KMS-11 (cell line): ENCODE measurements around the gene ADISSP.

Experiments
- H2AFZ ChIP-seq: fragments of 200-600 bp; sonication (generic); 2 replicates; pipeline ENCODE4 v1.6.1; 2016; ENCODE audit warnings: antibody characterized with exemption, mixed run types, low read depth
- H3K27ac ChIP-seq: fragments of 200-600 bp; sonication (generic); 2 replicates; pipeline ENCODE4 v1.6.1; 2016; ENCODE audit warnings: mild to moderate bottlenecking, mixed run types
- H3K27me3 ChIP-seq: fragments of 200-600 bp; sonication (generic); 2 replicates; pipeline ENCODE4 v1.6.1; 2017; ENCODE audit warnings: mild to moderate bottlenecking, low read depth, mixed run types, moderate library complexity; ENCODE audit not compliant: insufficient read depth
- H3K36me3 ChIP-seq: fragments of 200-600 bp; sonication (generic); 2 replicates; pipeline ENCODE4 v1.6.1; 2017; ENCODE audit warnings: mild to moderate bottlenecking, mixed run types; ENCODE audit not compliant: insufficient read depth
- H3K4me1 ChIP-seq: fragments of 200-600 bp; sonication (generic); 2 replicates; pipeline ENCODE4 v1.6.1; 2016; ENCODE audit warnings: mild to moderate bottlenecking, low read depth, mixed run types; ENCODE audit not compliant: poor library complexity, severe bottlenecking
- H3K4me2 ChIP-seq: fragments of 200-600 bp; sonication (generic); 2 replicates; pipeline ENCODE4 v1.7.0; 2016; ENCODE audit warnings: mild to moderate bottlenecking, mixed run types
- H3K4me3 ChIP-seq: fragments of 200-600 bp; sonication (generic); IDR thresholded peaks from 2 replicates; pipeline ENCODE4 v1.6.1; 2017; ENCODE audit warnings: low read depth, low read length, mixed read lengths; ENCODE audit not compliant: insufficient read depth
- H3K79me2 ChIP-seq: fragments of 200-600 bp; sonication (generic); 2 replicates; pipeline ENCODE4 v1.6.1; 2016; ENCODE audit warnings: low read depth, mixed run types; ENCODE audit not compliant: insufficient read depth
- H3K9ac ChIP-seq: fragments of 200-600 bp; sonication (generic); 2 replicates; pipeline ENCODE4 v1.6.1; 2016; ENCODE audit warnings: mild to moderate bottlenecking, mixed run types
- H4K20me1 ChIP-seq: fragments of 200-600 bp; sonication (generic); 2 replicates; pipeline ENCODE4 v1.6.1; 2016; ENCODE audit warnings: mild to moderate bottlenecking, mixed run types; ENCODE audit not compliant: insufficient read depth
- TF ChIP-seq, protein P1 (sequence below): fragments of 200-600 bp; sonication (generic); conservative IDR thresholded peaks from 2 replicates; pipeline ENCODE4 v1.6.1; 2017; ENCODE audit warnings: low read depth, mild to moderate bottlenecking, antibody characterized with exemption, low read length, moderate library complexity, mixed read lengths

The ADISSP gene

DNA sequence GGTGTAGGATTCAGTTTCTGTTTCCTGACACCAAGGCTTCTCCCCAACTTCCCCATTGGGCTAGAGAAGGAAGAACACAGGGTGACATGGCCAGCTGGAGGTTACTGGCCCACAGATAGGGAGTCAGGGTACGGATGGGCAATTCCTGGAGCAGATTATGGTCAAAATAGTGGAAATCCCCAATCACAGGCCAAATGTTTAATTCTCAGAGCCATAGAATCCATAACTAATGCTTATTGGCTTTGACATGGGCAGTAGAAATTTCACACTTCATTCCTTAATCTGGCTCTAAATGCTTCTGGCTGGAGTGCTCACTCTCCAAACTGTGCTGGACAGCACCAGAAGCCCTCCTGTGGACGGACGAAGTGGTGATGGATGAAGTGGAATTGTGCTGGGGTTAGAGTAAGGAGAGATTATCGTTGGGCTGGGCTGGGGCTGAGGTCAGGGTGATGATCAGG lies 56.0 kb downstream of the ADISSP start:
- Histone ChIP-seq H3K4me1 (no peaks in the 10 kb centered on the region), H3K4me2 (no peak overlapping the region), H2AFZ (no peak overlapping the region), H3K36me3 (no peaks in the 10 kb centered on the region), H3K4me3 (no peak overlapping the region), H3K79me2 (no peaks in the 10 kb centered on the region), H3K9ac (no peak overlapping the region), H4K20me1 (no peaks in the 10 kb centered on the region), H3K27me3 (no peaks in the 10 kb centered on the region), H3K27ac (no peak overlapping the region)
- TF ChIP-seq, protein P1, sequence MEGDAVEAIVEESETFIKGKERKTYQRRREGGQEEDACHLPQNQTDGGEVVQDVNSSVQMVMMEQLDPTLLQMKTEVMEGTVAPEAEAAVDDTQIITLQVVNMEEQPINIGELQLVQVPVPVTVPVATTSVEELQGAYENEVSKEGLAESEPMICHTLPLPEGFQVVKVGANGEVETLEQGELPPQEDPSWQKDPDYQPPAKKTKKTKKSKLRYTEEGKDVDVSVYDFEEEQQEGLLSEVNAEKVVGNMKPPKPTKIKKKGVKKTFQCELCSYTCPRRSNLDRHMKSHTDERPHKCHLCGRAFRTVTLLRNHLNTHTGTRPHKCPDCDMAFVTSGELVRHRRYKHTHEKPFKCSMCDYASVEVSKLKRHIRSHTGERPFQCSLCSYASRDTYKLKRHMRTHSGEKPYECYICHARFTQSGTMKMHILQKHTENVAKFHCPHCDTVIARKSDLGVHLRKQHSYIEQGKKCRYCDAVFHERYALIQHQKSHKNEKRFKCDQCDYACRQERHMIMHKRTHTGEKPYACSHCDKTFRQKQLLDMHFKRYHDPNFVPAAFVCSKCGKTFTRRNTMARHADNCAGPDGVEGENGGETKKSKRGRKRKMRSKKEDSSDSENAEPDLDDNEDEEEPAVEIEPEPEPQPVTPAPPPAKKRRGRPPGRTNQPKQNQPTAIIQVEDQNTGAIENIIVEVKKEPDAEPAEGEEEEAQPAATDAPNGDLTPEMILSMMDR: no peak

DNA sequence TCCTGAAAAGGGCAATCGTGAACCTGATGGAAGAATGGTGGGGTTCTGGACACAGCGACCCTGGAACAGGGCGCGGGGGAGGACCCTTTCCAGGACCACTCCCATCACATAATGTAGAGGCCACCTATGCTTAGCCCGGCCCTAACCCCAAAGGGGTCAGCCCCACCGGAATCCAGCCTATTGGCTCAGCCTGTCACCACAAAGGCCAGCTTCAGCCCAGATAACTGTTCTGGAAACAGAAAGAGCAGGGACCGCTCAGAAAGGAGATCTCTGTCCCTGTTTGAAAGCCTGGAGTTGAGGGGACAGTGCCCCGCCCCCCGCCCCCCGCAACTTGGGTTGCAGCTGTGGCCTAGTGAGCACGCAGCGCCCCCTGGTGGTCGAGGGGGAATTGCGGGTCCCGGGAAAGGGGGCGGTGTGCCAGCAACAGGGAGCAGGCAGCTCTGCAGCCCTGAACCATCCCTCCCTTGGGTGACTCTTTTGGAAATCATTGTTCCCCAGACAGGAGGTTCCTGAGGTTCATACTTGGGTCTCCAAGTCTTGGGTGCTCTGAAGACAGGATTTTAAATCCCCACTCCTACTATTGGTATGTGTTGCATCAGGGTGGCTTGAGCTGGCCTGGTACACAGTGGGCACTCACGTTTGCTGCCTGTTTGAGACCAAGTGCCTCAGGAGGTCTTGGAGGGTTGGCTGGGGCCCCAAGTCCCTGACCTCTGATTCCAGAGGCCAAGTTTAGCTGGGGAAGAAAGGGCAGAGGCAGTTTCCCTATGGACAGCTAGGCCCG lies 56.7 kb downstream of the ADISSP start:
- Histone ChIP-seq H3K4me3 (no peak overlapping the region), H3K4me2 (no peak overlapping the region), H4K20me1 (no peaks in the 10 kb centered on the region), H3K9ac (no peak overlapping the region), H2AFZ (no peak overlapping the region), H3K36me3 (no peaks in the 10 kb centered on the region), H3K79me2 (no peaks in the 10 kb centered on the region), H3K27ac (no peak overlapping the region), H3K27me3 (no peaks in the 10 kb centered on the region), H3K4me1 (no peaks in the 10 kb centered on the region)
- TF ChIP-seq, protein P1: peak; percentile 81

DNA sequence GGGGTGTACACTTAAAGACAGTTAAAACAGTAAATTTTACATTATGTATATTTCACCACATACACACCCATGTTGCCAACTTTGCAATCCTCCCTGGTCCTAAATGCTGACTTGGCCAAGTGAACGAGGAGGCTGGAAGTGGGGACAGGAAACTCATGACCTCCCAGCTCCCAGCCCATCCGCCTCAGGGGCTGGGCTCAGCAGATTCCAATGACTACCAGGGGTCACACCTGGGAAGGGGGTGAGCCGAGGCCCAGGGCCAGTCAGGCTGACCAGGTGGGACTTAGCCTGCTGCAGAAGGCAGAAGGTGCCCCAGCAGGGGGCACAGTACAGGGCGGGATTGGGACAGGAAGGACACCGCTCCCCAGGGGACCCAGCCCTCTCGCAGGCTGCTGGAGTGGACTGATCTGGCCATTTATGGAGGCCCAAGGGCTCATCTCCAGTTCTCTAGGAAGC lies 57.5 kb downstream of the ADISSP start:
- H3K27me3 ChIP-seq: no peaks in the 10 kb centered on the region
- H3K9ac ChIP-seq: no peak overlapping the region
- TF ChIP-seq, protein P1: no peak
- H2AFZ ChIP-seq: no peak overlapping the region
- no peaks in the 10 kb centered on the region for H3K79me2 ChIP-seq
- no peaks in the 10 kb centered on the region for H3K4me1 ChIP-seq
- H3K4me2 ChIP-seq: no peak overlapping the region
- no peak overlapping the region for H3K27ac ChIP-seq
- no peaks in the 10 kb centered on the region for H3K36me3 ChIP-seq
- no peaks in the 10 kb centered on the region for H4K20me1 ChIP-seq
- H3K4me3 ChIP-seq: no peak overlapping the region

DNA sequence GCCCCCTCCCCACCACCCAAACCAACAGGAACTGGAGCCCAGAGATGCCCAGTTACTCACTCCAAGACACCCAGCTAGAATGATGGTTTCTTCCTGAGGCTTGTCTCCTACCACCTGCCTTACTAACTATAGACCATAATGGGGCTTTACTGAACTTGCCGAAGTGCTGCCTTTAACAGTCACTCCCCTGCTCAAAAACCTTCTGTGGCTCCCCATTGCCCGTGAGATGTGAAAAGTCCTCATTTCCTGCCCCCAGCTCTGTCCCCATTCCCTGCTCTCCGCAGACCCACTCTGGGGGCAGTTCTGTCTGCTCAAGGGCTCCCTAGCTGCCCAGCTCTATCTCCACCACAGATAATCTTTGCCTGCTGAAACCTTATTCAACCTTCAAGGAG lies 60.0 kb downstream of the ADISSP start:
- H4K20me1 ChIP-seq: no peaks in the 10 kb centered on the region
- H3K27ac ChIP-seq: no peak overlapping the region
- no peaks in the 10 kb centered on the region for H3K36me3 ChIP-seq
- no peaks in the 10 kb centered on the region for H3K4me1 ChIP-seq
- no peak overlapping the region for H3K4me3 ChIP-seq
- TF ChIP-seq, protein P1: no peak
- H3K27me3 ChIP-seq: no peaks in the 10 kb centered on the region
- H3K4me2 ChIP-seq: no peak overlapping the region
- H3K9ac ChIP-seq: no peak overlapping the region
- H2AFZ ChIP-seq: no peak overlapping the region
- no peaks in the 10 kb centered on the region for H3K79me2 ChIP-seq
